HG02642 (cell line): ENCODE measurements around the gene LST1.

Experiments
- ATAC-seq: cut with Tn5 transposase; IDR thresholded peaks from one replicate; pipeline ENCODE4 v1.9.1; 2021; ENCODE audit warnings: mild to moderate bottlenecking; ENCODE audit not compliant: unreplicated experiment, poor library complexity

LST1 gene

DNA sequence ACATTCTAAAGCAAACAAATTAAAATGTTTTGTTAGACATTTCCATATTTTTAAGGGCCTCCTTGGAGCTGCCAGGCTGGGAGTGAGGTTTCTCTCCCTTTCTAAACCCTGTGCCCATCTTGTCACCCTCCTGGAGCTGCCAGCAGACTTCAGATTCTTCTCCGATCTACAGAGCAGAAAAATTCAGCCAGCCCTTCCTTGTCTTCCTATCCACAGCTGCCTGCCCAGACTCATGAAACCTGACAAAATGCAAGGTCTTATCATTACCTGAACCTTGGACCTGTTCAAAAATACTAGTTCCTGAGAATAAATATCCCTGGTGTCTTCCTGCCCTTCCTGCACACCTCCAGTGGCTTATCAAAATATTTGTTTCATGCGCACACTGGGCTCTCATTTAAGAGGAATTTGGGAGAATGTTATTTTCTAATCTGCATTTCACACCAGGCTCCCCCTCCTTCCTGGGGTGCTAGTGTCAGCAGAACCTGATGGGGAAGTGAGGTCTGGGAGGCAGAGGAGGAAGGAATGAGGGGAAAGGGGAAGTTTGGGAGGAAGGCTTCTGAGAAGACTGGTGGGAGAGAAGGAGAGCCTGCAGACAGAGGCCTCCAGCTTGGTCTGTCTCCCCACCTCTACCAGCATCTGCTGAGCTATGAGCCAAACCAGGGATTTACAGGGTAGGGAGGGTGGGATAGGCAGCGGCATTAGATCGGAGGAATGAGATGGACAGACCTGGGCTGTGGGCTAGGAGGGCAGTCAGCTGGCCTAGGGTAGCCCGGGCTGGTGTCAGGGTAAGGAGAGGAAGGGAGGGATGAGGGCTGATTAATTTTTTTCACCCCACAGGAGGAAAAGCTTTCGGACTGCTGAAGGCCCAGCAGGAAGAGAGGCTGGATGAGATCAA lies 28.9 kb downstream of the LST1 start, which contains the start of gene AIF1:
Gene AIF1 (plus strand): TSS at position 551 of the 895 bp plus-strand sequence. CDS start 96 bp downstream, at position 647.
- ATAC-seq, result no peak

DNA sequence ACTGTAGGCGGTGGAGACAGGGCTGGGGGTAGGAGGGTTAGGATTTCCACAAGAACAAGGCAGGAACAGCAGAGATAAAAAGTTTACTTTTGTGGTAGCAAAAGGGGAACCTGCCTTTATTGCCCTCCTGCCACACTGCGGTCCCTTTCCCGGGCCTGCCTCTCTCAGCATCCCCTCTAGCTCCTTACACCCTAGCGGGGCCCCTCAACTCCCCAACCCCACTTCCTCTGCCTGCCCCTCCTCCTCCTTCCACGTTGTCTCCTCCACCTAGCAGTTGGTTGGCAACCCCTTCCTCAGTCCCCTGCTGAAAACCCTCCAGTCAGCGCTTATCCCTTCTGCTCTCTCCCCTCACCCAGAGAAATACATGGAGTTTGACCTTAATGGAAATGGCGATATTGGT lies 29.7 kb downstream of the LST1 start:
- ATAC-seq, result no peak

- no peak for ATAC-seq
Observed at GRCh38 chr6:31617010-31617409, 30.9 kb downstream of the LST1 start.

GRCh38 chr6:31619805-31620585 lies 33.9 kb downstream of the LST1 start:
- ATAC-seq, result peak; percentile 85

DNA sequence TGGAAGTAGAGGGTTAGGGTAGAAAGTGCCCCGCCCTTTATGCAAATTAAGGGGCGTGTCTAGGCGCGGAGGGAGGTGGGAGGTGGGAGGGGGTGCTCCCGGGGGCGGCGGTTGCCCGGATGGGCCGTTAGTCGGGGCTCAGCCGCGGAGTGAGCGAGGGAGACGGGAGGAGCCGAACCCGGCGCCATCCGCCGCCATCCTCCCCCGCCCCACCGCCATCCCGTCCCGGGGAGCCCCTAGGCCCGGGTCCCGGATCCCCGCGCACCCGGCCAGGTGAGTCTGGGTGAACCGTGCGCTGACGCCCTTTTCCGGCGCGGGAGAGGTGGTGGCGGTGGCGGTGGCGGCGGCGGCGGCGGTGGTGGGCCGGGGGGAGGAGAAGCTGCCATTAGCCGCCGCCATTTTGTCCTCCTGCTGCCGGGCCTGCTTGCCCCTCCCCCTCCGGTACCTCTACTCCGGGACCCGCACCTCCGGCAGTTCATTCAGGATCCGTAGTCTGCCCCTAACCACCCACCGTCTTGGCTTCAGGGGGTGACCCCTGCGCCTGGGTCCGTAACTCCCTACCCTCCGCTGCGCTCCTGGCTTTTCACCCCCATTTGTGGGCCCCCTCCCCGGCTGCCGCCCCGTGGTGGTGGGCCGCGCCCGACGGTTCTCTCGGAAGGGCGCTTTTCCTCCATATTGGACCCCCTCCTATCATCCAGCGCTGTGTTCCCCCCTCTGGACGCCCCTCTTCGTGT lies 34.7 kb downstream of the LST1 start, which contains the start of gene PRRC2A:
Gene PRRC2A (plus strand): TSS at position 130 of the 734 bp plus-strand sequence. CDS start 2,075 bp downstream, outside the sequence.
- peak; percentile 60 for ATAC-seq

DNA sequence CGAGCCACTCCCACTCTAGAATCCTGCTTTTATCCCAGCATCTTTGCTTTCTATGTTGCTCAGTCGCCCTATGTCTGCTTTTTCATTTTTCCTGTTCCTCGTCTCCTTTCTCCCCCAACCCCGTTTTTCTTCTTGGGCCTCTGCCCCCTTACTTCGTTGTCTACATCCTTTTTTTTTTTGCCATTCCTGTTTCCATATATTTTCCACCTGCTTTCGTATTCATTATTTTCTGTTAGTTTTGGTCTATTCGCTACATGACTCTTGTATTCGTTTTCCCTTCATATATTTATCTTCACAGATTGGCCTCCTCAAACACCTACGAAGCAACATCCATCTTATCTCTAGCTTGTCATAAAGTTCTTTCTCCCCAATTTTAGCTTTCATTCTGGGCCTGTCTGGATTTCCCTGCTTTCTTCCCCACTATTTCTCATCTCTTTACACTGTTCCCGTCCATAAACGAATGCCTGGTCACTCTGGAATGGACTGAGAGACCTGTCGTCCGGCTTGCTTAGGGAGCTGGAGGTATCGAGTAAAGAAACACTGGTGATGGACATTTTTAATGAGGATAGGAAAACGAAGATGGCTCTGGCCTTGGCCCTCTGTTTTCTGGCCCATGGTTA lies 35.4 kb downstream of the LST1 start:
- no peak for ATAC-seq

GRCh38 chr6:31621991-31622390 lies 35.9 kb downstream of the LST1 start:
- no peak for ATAC-seq

DNA sequence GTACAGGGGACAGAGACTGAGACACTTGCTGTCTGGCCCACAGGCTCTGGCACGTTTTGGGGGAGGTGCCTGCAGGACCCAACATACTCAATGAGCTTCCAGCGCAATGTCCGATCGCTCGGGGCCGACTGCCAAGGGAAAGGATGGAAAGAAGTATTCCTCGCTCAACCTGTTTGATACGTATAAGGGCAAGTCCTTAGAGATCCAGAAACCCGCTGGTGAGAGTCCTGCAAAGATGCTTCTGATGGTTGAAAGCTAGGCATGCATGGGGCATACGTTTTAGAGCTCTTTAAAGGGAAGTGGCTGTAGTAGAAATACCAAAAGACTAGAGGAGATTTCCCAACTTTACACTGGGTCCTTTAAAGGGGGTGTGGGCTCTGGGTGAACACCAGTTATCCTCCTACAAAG lies 36.6 kb downstream of the LST1 start:
- ATAC-seq, result no peak

DNA sequence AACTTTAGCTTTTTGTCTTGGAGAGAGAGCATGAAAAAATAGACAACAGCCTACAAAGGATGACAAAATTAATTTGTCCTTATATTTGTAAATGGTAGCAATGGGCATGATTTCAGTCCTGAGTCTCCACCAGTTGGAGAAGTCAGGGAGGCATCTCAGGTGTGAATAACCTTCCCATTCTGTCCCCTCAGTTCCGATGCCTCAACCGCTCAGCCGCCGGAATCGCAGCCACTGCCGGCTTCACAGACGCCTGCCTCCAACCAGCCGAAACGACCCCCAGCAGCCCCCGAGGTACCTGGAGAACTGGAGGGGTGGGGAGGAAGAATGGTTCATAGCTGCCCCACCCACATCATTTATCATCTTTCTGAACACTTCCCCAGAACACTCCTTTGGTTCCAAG lies 38.0 kb downstream of the LST1 start:
- no peak for ATAC-seq

DNA sequence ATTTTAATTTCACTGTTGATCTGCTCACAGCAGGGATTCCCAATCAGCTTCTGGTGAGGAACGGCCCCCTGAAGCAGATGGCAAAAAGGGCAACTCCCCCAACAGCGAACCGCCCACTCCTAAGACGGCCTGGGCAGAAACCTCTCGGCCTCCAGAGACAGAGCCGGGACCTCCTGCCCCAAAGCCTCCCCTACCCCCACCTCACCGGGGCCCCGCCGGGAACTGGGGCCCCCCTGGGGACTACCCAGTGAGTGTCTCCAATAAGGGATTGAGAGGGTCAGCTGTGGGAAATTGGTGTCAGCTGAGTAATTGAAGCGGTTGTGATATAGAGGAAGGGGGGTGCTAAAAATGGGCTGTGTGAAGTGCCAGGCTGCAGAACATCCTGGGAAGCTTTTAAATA lies 40.9 kb downstream of the LST1 start:
- no peak for ATAC-seq

- no peak for ATAC-seq
Observed at GRCh38 chr6:31627690-31628287, 41.7 kb downstream of the LST1 start.

GRCh38 chr6:31629014-31629413 lies 42.9 kb downstream of the LST1 start:
- no peak for ATAC-seq

- ATAC-seq, result no peak
Observed at GRCh38 chr6:31630177-31630934, 44.3 kb downstream of the LST1 start.

DNA sequence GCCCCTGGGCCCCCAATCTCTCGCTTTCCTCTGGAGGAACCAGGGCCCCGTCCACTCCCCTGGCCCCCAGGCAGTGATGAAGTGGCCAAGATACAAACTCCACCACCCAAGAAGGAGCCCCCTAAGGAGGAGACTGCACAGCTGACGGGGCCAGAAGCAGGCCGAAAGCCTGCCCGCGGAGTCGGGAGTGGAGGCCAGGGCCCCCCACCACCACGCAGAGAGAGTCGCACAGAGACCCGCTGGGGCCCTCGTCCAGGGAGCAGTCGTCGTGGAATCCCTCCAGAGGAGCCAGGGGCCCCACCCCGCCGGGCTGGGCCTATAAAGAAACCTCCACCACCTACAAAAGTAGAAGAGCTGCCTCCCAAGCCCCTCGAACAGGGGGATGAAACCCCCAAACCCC lies 45.1 kb downstream of the LST1 start:
- no peak for ATAC-seq

GRCh38 chr6:31631681-31632278 lies 45.7 kb downstream of the LST1 start:
- ATAC-seq, result no peak

- no peak for ATAC-seq
Observed at GRCh38 chr6:31632279-31632946, 46.3 kb downstream of the LST1 start.

GRCh38 chr6:31633447-31633846 lies 47.4 kb downstream of the LST1 start:
- ATAC-seq, result no peak

GRCh38 chr6:31634131-31634530 lies 48.1 kb downstream of the LST1 start:
- no peak for ATAC-seq
